Activated CD4-positive, alpha-beta T cell treated with anti-CD3 and anti-CD28 coated beads, Interleukin-2, amount 10 ng/mL, durations not matched to agents 7 days and 5 days (primary cell): ENCODE data around the gene ZDHHC1. TPM values are rescaled to one million over a fixed set of nuclear protein-coding genes. Genes with fewer than 3 reads are reported as not detected.

Source experiments
- CTCF ChIA-PET: fragments of 350-600 bp; sonication (Branson Sonifier 250); formaldehyde crosslinking; loops from one replicate; lab custom pipeline; 2021; ENCODE audit warnings: antibody characterized with exemption; lab: Charles Lee
- POLR2A ChIA-PET: fragments of 350-600 bp; sonication (Branson Sonifier 250); formaldehyde crosslinking; loops from one replicate; lab custom pipeline; 2021; ENCODE audit warnings: antibody characterized with exemption; lab: Charles Lee
- DNase-seq: peaks from one replicate; pipeline ENCODE4 v3.0.0-alpha.2; 2020
- H3K27ac Mint-ChIP-seq: one replicate; pipeline ENCODE4 v1.8.0; 2021; ENCODE audit warnings: mild to moderate bottlenecking, moderate library complexity, mixed read lengths
- H3K27me3 Mint-ChIP-seq: one replicate; pipeline ENCODE4 v1.8.0; 2021; ENCODE audit warnings: mixed read lengths
- H3K36me3 Mint-ChIP-seq: one replicate; pipeline ENCODE4 v1.8.0; 2021; ENCODE audit warnings: low read depth, mixed read lengths
- H3K4me1 Mint-ChIP-seq: one replicate; pipeline ENCODE4 v1.8.0; 2021; ENCODE audit warnings: mixed read lengths
- H3K4me3 Mint-ChIP-seq: one replicate; pipeline ENCODE4 v1.8.0; 2021; ENCODE audit warnings: mild to moderate bottlenecking, moderate library complexity, mixed read lengths
- H3K9me3 Mint-ChIP-seq: one replicate; pipeline ENCODE4 v1.8.0; 2021; ENCODE audit warnings: mixed read lengths
- total RNA-seq, 2 experiments: library from RNA; stranded (reverse); gene quantifications; one replicate each; pipeline ENCODE4 v1.2.3, GENCODE V29; 2021

The ZDHHC1 gene
- total RNA-seq, 2 experiments from 2014 or later = 0.22 to 0.29 TPM

DNA sequence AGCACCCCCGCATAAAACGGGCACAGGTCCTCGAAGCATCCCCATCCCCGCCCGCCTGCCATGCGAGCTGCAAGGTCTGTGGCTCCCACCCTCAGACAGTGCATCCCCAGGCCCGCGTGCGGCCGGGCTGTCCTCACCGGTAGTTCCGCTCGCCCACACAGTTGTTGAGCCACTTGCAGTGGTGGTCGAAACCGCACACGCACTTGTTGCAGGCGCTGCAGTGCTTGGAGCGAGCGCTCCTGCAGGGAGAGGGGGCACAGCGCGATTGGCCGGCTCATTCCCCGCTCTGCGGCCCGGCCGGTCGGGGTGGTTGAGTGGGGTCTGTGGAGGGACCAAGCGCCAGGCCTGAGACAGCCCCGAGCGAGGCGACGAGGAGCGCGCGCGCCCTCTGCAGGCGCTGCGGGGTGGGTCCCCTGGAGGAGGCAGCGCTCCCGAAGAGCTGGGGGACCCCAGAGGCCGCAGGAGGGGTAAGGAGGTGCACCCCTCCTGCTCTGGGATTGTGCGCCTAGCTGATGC is 17.0 kb downstream of the ZDHHC1 start:
- POLR2A ChIA-PET = no interaction called here
- H3K36me3 Mint-ChIP-seq = no peaks in the 10 kb centered on the region
- no peaks in the 10 kb centered on the region for H3K4me1 Mint-ChIP-seq
- H3K9me3 Mint-ChIP-seq = no peaks in the 10 kb centered on the region
- H3K27ac Mint-ChIP-seq = no peak overlapping the region
- H3K27me3 Mint-ChIP-seq = peaks cover 20% of the 10 kb centered on the region
- no peak overlapping the region for H3K4me3 Mint-ChIP-seq
- peak; percentile 40 for DNase-seq
- CTCF ChIA-PET = interaction anchor here (0.6 to 1.7 kb wide), 23 partner anchors 9 to 446 kb away, joined by 3 to 8 read pairs (median 3); partner anchors contain the start of genes KCTD19 and LRRC36

DNA sequence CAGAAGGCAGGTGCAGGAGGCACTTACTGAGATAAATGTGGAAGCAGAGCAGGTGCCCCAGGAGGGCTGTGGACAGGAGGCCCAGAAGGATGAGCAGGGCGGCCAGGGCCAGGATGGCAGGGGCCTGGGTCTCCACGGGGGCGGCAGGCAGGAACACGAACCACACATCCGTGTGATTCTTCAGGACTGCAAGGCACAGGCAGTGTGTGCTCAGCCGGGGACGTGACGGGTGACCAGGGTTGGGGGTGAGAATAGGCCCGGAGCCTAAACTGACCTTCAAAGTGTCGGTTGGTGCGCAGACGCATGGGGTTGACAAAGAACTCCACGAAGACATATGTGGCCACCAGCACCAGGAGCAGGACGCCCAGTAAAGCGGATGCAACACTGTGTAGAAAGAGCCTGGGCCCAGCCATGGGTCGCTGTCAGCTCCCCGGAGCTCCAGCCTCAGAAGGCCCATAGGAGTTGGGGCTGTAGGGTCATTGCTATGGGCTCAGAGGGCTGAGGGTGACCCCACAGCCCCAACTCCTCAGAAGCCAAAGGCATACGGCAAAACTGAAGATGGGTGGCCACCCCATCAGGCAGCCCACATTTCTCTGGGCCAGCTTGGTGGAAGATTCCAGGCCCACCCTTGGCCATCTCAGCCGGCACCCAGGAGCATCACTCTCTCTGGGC is 17.6 kb downstream of the ZDHHC1 start:
- DNase-seq = no peak
- no peak overlapping the region for H3K4me3 Mint-ChIP-seq
- H3K4me1 Mint-ChIP-seq = peaks cover 3% of the 10 kb centered on the region
- no peaks in the 10 kb centered on the region for H3K36me3 Mint-ChIP-seq
- no peak overlapping the region for H3K27ac Mint-ChIP-seq
- CTCF ChIA-PET = interaction anchor here (0.9 to 1.7 kb wide), 8 partner anchors 15 to 446 kb away, joined by 3 to 6 read pairs (median 3); no protein-coding TSS in a partner anchor
- H3K9me3 Mint-ChIP-seq = no peaks in the 10 kb centered on the region
- peaks cover 26% of the 10 kb centered on the region for H3K27me3 Mint-ChIP-seq
- POLR2A ChIA-PET = no interaction called here

DNA sequence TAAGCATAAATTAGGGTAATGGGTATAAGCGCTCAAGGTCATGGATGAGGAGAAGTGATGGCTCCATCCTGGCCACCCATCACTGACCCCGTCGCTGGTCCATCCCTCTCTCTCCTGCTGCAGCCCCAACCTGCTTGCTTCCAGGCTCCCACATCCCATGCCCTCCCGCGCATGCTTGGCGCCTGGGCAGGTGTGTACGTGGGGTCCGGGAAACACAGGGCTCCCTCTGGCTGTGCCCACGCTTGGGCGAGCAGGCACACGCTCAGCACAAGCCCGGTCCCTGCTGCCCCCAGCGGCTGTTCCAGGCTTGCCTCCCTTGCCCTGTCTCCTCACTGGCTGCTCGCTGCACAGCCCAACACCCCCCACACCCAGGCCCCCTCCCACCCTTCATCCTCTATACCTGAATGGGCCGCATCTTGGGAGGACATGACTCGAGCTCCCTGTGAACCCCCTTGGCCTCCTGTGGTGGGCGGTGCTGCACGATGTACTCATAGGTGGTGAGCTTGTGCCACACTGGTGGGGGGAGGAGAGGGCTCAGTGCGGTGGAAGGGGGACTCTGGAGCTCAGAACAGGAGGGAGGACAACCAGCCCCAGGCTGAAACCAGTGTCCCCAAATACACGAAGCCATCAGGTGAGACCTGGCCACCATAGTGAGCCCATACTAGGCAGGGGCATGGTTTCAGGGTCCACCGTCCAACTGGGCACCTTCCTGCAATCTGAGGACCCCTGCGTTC is 18.3 kb downstream of the ZDHHC1 start:
- DNase-seq = no peak
- H3K27ac Mint-ChIP-seq = no peak overlapping the region
- POLR2A ChIA-PET = no interaction called here
- H3K27me3 Mint-ChIP-seq = peaks cover 28% of the 10 kb centered on the region
- H3K36me3 Mint-ChIP-seq = no peaks in the 10 kb centered on the region
- H3K4me3 Mint-ChIP-seq = no peak overlapping the region
- peaks cover 3% of the 10 kb centered on the region for H3K4me1 Mint-ChIP-seq
- CTCF ChIA-PET = interaction anchor here (0.9 to 1.7 kb wide), 4 partner anchors 15 to 113 kb away, joined by 3 to 6 read pairs (median 4); no protein-coding TSS in a partner anchor
- no peaks in the 10 kb centered on the region for H3K9me3 Mint-ChIP-seq

DNA sequence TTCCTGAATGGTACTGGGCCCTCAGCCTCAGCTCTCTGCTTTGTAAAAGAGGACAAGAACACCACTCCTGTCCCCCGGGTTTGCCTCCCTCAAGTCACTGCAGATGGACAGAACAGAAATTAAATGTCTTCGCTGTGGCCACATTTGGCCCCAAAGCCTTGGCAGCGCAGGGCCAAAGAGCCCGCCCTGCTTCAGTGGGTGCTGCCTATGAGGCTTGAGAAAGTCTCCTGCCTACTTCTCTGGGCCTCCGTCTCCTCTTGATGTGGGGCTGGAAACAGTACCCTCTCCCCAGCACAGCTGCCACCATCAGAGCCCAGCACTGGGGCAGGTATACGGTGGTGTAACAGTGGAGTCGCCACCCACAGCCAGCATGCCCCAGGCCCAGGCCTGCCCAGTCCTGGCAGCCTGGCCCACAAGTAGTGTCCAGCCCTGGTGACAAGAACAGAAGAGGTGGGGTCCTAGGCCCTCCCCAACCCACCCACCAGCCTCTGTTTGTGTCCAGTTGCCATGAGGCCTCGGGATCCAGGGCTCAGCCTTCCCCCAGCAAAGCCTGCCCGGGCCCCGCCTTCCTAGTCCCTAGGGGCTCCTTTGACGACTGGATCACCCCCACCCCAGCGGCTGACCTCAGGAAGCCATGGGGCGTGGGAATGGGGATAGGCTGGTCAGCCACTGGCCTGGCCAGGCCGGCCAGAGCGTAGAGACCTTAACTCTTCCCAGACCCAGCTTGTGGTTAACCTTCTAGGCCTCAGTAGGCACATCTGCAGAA is 19.1 kb downstream of the ZDHHC1 start:
- H3K36me3 Mint-ChIP-seq = no peaks in the 10 kb centered on the region
- H3K27me3 Mint-ChIP-seq = peaks cover 34% of the 10 kb centered on the region
- no peak overlapping the region for H3K27ac Mint-ChIP-seq
- no peaks in the 10 kb centered on the region for H3K9me3 Mint-ChIP-seq
- no peak overlapping the region for H3K4me3 Mint-ChIP-seq
- peaks cover 3% of the 10 kb centered on the region for H3K4me1 Mint-ChIP-seq
- CTCF ChIA-PET = interaction anchor here (1.6 kb wide), 1 partner anchor 30 kb away, joined by 4 read pairs; no protein-coding TSS in a partner anchor
- DNase-seq = no peak
- POLR2A ChIA-PET = no interaction called here

DNA sequence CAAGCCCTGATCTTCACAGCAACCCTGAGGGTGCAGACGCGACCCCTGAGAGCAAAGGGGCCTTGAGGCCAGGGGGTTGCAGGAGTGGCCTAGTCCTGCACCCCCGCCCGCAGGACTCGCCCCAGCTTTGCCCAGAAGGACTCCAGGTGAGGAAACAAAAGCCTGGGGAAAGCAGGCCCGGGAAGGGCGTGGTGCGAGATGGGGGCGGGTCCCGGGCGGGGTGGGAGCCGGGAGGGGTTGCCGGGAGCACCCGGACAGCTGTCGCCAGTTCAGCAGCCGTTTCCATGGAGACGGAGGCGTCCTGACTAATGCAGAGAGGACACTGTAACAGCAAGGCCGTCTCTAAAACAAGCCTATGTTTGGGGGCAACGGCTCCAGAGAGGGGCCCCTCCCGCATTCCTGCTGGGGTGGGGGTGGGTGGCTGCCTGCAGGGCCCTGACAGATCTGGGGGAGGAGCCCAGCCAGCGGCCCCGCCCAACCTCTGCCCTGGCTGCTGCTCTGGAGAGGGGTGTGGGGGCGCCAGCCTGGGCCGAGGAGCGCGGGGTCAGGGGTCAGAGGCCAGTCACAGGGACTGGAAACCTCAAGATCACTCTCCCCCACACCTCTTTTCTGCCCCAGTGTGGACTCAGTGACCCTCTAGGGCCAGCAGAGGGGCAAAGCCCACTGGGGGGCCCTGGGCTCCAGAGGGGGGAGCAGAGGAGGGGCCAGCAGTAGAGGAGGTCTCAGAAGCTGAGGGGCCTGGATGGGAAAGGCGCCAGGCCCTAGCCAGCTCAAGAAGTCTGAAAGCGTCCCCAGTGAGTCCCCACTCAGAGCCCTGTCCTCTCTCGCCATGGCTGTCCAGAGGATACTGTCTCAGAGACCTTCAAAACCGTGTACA is 19.9 kb downstream of the ZDHHC1 start:
- ChIA-PET POLR2A (no interaction called here), CTCF (interaction anchor here (1.6 kb wide), 1 partner anchor 31 kb away, joined by 4 read pairs; no protein-coding TSS in a partner anchor)
- H3K36me3 Mint-ChIP-seq = no peaks in the 10 kb centered on the region
- H3K9me3 Mint-ChIP-seq = no peaks in the 10 kb centered on the region
- H3K4me1 Mint-ChIP-seq = peaks cover 3% of the 10 kb centered on the region
- no peak for DNase-seq
- no peak overlapping the region for H3K4me3 Mint-ChIP-seq
- H3K27ac Mint-ChIP-seq = no peak overlapping the region
- H3K27me3 Mint-ChIP-seq = peaks cover 36% of the 10 kb centered on the region

DNA sequence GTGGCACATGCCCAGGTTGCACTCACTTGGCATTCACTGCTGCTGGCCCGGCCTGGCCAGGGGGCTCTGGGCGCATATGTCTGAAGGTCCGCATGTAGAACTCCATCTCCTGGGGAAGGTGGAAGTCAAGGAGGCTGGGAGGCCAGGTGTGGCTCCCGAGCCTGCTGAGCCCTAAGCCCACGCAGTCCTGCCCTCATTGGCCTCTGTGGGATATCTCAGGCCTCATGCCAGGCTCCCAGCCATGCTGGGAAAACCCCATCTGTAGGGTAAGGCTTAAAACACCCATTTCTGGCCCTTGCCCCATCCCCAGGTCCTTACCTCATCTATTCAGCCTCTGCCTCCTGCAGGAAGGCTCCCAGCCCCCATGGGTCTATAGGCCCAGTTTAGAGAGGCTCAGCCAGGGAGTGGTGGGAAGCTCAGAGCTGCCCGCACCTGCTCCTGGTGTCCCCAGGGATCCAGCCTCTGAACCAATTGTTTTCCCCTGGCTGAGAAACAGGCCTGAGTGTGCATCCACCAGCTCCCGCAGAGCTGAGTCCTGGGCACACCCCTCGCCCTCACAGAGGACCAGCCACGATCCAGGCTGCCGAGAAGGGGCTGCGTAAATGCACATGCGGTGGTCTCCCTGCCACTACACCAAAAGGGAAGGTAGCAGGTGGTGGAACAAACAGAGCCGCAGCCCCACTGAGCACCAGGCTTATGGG is 20.7 kb downstream of the ZDHHC1 start:
- ChIA-PET POLR2A (no interaction called here), CTCF (no interaction called here)

DNA sequence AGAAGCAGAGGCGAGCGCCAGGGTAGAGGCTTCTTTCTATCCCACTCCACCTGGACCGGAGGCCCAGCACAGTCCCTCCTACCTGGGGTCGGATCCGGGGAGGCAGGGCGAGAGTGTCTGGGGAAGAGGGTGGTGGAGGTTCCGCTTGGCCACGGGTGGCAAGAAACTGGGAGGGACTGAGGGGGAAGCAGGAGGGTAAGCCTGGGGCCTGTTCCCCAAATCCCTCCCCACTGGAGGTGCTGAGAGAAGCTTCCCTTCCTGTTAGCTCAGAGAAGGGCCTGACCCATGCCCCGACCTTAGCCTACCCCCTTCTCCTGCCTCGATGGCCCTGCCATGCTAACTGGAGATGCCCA is 21.2 kb downstream of the ZDHHC1 start:
- no peaks in the 10 kb centered on the region for H3K9me3 Mint-ChIP-seq
- POLR2A ChIA-PET = no interaction called here
- CTCF ChIA-PET = no interaction called here
- no peak overlapping the region for H3K4me3 Mint-ChIP-seq
- H3K27ac Mint-ChIP-seq = no peak overlapping the region
- peaks cover 3% of the 10 kb centered on the region for H3K4me1 Mint-ChIP-seq
- DNase-seq = no peak
- H3K36me3 Mint-ChIP-seq = no peaks in the 10 kb centered on the region
- peaks cover 38% of the 10 kb centered on the region for H3K27me3 Mint-ChIP-seq

More for the DNA sequence above, 20.7 kb downstream of the ZDHHC1 start:
- no peak overlapping the region for H3K4me3 Mint-ChIP-seq
- no peaks in the 10 kb centered on the region for H3K9me3 Mint-ChIP-seq
- H3K27ac Mint-ChIP-seq = no peak overlapping the region
- DNase-seq = no peak
- no peaks in the 10 kb centered on the region for H3K36me3 Mint-ChIP-seq
- peaks cover 38% of the 10 kb centered on the region for H3K27me3 Mint-ChIP-seq
- H3K4me1 Mint-ChIP-seq = peaks cover 3% of the 10 kb centered on the region

DNA sequence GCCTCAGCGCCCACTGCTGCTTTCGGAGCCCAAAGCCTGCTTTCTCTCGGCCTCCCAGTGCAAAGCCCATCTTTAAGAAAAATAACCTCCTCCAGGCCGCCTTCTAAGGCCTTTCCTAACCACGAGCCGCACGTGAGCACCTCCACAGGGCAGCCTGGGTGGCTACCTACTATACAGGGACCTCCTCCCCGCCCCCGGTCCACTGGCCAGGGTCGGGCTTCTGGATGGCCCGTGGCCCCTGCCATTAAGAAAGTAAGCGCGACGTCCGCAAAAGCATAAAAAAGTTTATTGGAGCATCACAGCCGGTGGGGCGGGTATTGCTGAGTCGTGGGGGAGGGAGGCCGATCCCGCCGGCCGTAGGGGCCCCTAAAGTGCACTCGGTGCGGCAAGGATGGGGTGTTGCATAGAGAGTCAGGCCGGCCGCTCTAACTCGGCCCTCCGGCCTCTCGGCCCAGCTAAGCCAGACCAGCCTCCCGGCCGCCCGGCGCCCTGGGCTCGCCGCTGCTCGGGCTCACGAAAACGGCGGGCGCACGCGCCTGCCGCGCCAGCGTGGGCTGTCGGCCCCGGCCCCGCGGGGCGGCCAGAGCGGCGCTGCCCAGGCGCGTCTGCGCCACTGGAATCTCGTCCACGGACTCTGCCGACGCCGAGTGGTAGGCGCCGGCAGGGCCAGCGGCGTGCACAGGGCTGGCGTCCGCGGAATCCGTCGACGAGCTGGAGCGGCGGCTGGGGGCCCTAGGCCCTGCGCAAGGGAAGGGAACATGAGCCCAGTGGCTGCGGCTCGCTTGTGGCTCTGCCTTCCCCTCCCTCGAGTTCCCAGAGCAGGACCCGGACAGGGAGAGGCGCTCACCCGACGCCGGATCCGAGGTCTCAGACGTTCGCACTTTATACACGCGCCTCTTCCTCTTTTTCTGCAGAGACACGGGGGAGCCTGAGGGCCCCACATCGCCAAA is 21.8 kb downstream of the ZDHHC1 start:
- no peak for DNase-seq
- ChIA-PET POLR2A (no interaction called here), CTCF (interaction anchor here (0.6 to 2.6 kb wide), 5 partner anchors 8 to 326 kb away, joined by 3 to 9 read pairs (median 3); no protein-coding TSS in a partner anchor)
- no peaks in the 10 kb centered on the region for H3K36me3 Mint-ChIP-seq
- peaks cover 3% of the 10 kb centered on the region for H3K4me1 Mint-ChIP-seq
- H3K9me3 Mint-ChIP-seq = no peaks in the 10 kb centered on the region
- no peak overlapping the region for H3K4me3 Mint-ChIP-seq
- peaks cover 40% of the 10 kb centered on the region for H3K27me3 Mint-ChIP-seq
- no peak overlapping the region for H3K27ac Mint-ChIP-seq

DNA sequence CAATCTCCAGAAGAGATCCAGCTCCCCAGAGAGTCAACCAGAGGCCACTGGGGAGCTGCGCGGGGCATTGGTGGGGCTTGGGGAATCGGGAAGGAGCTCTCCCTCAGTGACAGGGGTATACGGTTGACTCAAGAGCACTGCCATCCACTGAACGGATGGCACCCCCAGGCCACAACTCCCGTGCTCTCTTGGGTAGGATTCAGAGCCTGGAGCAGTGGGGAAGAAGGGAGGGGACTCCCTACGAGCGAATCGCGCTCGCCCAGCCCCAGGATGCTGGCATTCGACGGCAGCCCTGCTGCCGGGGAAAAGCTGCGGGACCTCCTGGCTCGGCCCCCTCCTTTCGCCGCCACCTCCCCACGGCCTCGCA is 22.5 kb downstream of the ZDHHC1 start:
- Mint-ChIP-seq H3K9me3 (no peaks in the 10 kb centered on the region), H3K36me3 (no peaks in the 10 kb centered on the region), H3K4me3 (no peak overlapping the region), H3K4me1 (peaks cover 3% of the 10 kb centered on the region), H3K27me3 (peaks cover 40% of the 10 kb centered on the region), H3K27ac (no peak overlapping the region)
- DNase-seq = no peak
- POLR2A ChIA-PET = no interaction called here
- CTCF ChIA-PET = interaction anchor here (0.6 to 2.6 kb wide), 8 partner anchors 8 to 383 kb away, joined by 3 to 9 read pairs (median 3); no protein-coding TSS in a partner anchor

DNA sequence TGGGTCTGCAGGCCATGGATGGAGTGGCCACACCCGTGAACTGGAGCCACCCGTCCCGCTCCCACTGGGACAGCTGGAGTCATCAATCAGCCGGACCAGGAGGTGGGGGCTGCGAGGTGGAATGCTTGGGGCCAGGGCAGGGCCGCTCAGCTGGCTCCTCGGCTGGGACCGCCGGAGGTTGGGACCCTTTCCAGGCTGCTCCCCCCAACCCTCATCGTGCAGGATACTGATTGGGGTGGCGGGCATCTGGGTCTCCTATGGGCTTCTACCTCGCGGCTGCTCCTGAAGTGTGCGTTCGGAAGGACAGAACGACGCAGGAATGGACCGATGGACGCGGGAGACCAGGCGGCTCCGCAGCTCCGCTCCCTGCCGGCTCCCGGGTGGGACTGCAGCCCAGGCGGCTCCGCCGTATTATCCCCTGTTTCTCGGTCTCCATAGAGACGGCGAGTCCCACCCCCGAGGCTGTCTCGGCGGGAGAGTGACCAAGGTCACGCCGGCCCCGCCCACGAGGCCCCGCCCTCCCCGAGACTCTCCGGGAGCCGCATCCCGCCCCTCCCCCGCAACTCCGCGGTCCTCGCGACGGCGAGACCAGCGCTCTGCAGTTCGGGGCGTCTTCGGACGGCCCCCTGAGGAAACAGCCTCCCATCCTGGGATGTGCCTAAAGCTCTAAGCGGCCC is 23.0 kb downstream of the ZDHHC1 start, which contains the start of gene TPPP3:
Gene TPPP3, minus strand, starts transcription at position 388 of the 677 bp plus-strand sequence. CDS start 2,387 bp downstream, outside the sequence.
- Mint-ChIP-seq H3K36me3 (no peaks in the 10 kb centered on the region), H3K9me3 (no peaks in the 10 kb centered on the region), H3K27ac (no peak within 1 kb of the TSS), H3K27me3 (peaks cover 40% of the 10 kb centered on the region), H3K4me3 (no peak within 1 kb of the TSS), H3K4me1 (peaks cover 3% of the 10 kb centered on the region)
- ChIA-PET CTCF (interaction anchor here (0.6 to 2.6 kb wide), 10 partner anchors 9 to 382 kb away, joined by 3 to 9 read pairs (median 3); no protein-coding TSS in a partner anchor), POLR2A (no interaction called here)
- peak; percentile 33 for DNase-seq
